HepG2 (cell line): Measurements from ENCODE around the gene MYADML2. TPM values are rescaled to one million over a fixed set of nuclear protein-coding genes. Genes with fewer than 3 reads are reported as not detected.
A peak's percentile ranks its signal among the peaks of the same experiment; 100 is the strongest.

Experiments
- BHLHE40 ChIP-seq: IDR thresholded peaks from 2 replicates; pipeline ENCODE4 v1.6.1; 2011; ENCODE audit warnings: low read length, improper control_type of control experiment
- CERS6 ChIP-seq: sonication (generic); formaldehyde crosslinking; IDR thresholded peaks from 2 replicates; pipeline ENCODE4 v1.5.0; 2020; ENCODE audit warnings: missing genetic modification reagents
- EP300 ChIP-seq, 3 experiments: sonication (generic) in 1 of 3; formaldehyde crosslinking in 1 of 3; IDR thresholded peaks; 2 replicates each; pipeline versions ENCODE4 v1.5.1 to v1.6.1; 2011 to 2020; ENCODE audit warnings: low read depth in 2 of 3, low read length in 2 of 3, borderline replicate concordance in 1 of 3, improper control_type of control experiment in 1 of 3, mild to moderate bottlenecking in 1 of 3, missing genetic modification reagents in 1 of 3, moderate library complexity in 1 of 3
- GMEB1 ChIP-seq: sonication (generic); formaldehyde crosslinking; IDR thresholded peaks from 2 replicates; pipeline ENCODE4 v1.5.1; 2020; ENCODE audit warnings: missing genetic modification reagents, mild to moderate bottlenecking, borderline replicate concordance
- HOXA3 ChIP-seq: sonication (generic); formaldehyde crosslinking; IDR thresholded peaks from 2 replicates; pipeline ENCODE4 v1.5.0; 2020; ENCODE audit warnings: missing genetic modification reagents
- IKZF4 ChIP-seq: sonication (generic); formaldehyde crosslinking; IDR thresholded peaks from 2 replicates; pipeline ENCODE4 v1.5.1; 2020; ENCODE audit warnings: borderline replicate concordance, mild to moderate bottlenecking, low read depth, missing genetic modification reagents; ENCODE audit errors: not compliant biosample characterization
- NFATC3 ChIP-seq: sonication (generic); formaldehyde crosslinking; IDR thresholded peaks from 2 replicates; pipeline ENCODE4 v1.5.1; 2020; ENCODE audit warnings: mild to moderate bottlenecking, missing genetic modification reagents
- NKX3-1 ChIP-seq: sonication (generic); formaldehyde crosslinking; IDR thresholded peaks from 2 replicates; pipeline ENCODE4 v1.5.0; 2020; ENCODE audit warnings: missing genetic modification reagents
- PHF20 ChIP-seq: sonication (generic); formaldehyde crosslinking; IDR thresholded peaks from 2 replicates; pipeline ENCODE4 v1.5.0; 2020; ENCODE audit warnings: mild to moderate bottlenecking, missing genetic modification reagents
- SAFB2 ChIP-seq: sonication (generic); formaldehyde crosslinking; IDR thresholded peaks from 2 replicates; pipeline ENCODE4 v1.5.1; 2020; ENCODE audit warnings: missing genetic modification reagents, low read depth, mild to moderate bottlenecking, borderline replicate concordance
- SKI ChIP-seq: fragments of 450-650 bp; IDR thresholded peaks from one replicate; pipeline ENCODE4 v1.6.1; 2018; ENCODE audit warnings: mild to moderate bottlenecking; ENCODE audit not compliant: partially characterized antibody
- SP5 ChIP-seq: IDR thresholded peaks from 2 replicates; pipeline ENCODE4 v1.6.1; 2016; ENCODE audit warnings: low read depth, borderline replicate concordance
- TAF1 ChIP-seq: sonication (generic); formaldehyde crosslinking; IDR thresholded peaks from 2 replicates; pipeline ENCODE4 v1.4.0; 2020; ENCODE audit warnings: missing genetic modification reagents
- ZFP37 ChIP-seq: sonication (generic); formaldehyde crosslinking; IDR thresholded peaks from 2 replicates; pipeline ENCODE4 v1.4.0; 2020; ENCODE audit warnings: missing genetic modification reagents, borderline replicate concordance
- ZNF142 ChIP-seq: sonication (generic); formaldehyde crosslinking; IDR thresholded peaks from 2 replicates; pipeline ENCODE4 v1.4.0; 2020; ENCODE audit warnings: missing genetic modification reagents
- ZNF275 ChIP-seq: sonication (generic); formaldehyde crosslinking; IDR thresholded peaks from 2 replicates; pipeline ENCODE4 v1.8.0; 2022; ENCODE audit warnings: missing genetic modification reagents, mild to moderate bottlenecking, inconsistent platforms, borderline replicate concordance
- ZNF558 ChIP-seq: sonication (generic); formaldehyde crosslinking; IDR thresholded peaks from 2 replicates; pipeline ENCODE4 v1.9.0; 2022; ENCODE audit warnings: mild to moderate bottlenecking, missing genetic modification reagents, borderline replicate concordance
- ZNF816 ChIP-seq: sonication (generic); formaldehyde crosslinking; IDR thresholded peaks from 2 replicates; pipeline ENCODE4 v1.8.0; 2022; ENCODE audit warnings: missing genetic modification reagents, mild to moderate bottlenecking, borderline replicate concordance
- ZSCAN29 ChIP-seq: sonication (generic); formaldehyde crosslinking; conservative IDR thresholded peaks from 2 replicates; pipeline ENCODE4 v1.4.0; 2020; ENCODE audit warnings: mild to moderate bottlenecking, missing genetic modification reagents
- ZSCAN30 ChIP-seq: sonication (generic); formaldehyde crosslinking; IDR thresholded peaks from 2 replicates; pipeline ENCODE4 v1.5.0; 2020; ENCODE audit warnings: mild to moderate bottlenecking, missing genetic modification reagents
- polyA plus RNA-seq, 8 experiments: library from polyadenylated mRNA; depleted of rRNA in 3 of 8; stranded (reverse) in 7 of 8; unstranded in 1 of 8; fragments of >200 nt; fragmentation: Illumina TruSeq in 4 of 8; extraction: Trizol in 4 of 8; gene quantifications; 2 replicates each; pipeline versions ENCODE4 v1.2.1 to v1.2.3, GENCODE V29; 2011 to 2016; ENCODE audit warnings: low read depth in 4 of 8, missing spikeins in 1 of 8, mixed read lengths in 1 of 8; ENCODE audit not compliant: insufficient read depth in 1 of 8
- total RNA-seq, 5 experiments: library from RNA; depleted of rRNA; stranded (reverse); fragments of >200 nt; fragmentation: Illumina TruSeq; extraction: Trizol; gene quantifications; 2 replicates each; pipeline ENCODE4 v1.2.3, GENCODE V29; 2016; ENCODE audit warnings: low read depth in 1 of 5

The MYADML2 gene
- total and polyA plus RNA-seq, 2 of the 13 experiments (the other 11 are each of a cell fraction or from before 2014, with no cell fraction given) = not detected

- 0 out of 2 replicates have a peak, but pooled peaks have one; percentile 46 for TF ChIP-seq CERS6 (CRISPR knock-in tag)
- TF ChIP-seq IKZF4 = no peak
- TF ChIP-seq SKI = no peak
- TF ChIP-seq GMEB1 (CRISPR knock-in tag) = no peak
- TF ChIP-seq ZFP37 = no peak
- TF ChIP-seq ZNF142 (CRISPR knock-in tag) = peak; percentile 54; the same call in 1 of the 2 replicates
- TF ChIP-seq ZNF275 (CRISPR knock-in tag) = no peak
- peak; percentile 46; the same call in 1 of the 2 replicates for TF ChIP-seq TAF1 (CRISPR knock-in tag)
- peak; percentile 4; the same call in 1 of the 2 replicates for TF ChIP-seq SP5
- TF ChIP-seq ZNF558 (CRISPR knock-in tag) = peak; percentile 56; the same call in 1 of the 2 replicates
- no peak for TF ChIP-seq HOXA3
- TF ChIP-seq ZSCAN29 = no peak
- TF ChIP-seq NFATC3 (CRISPR knock-in tag) = no peak
- 0 out of 4 replicates have a peak, but pooled peaks of 1 of the 2 experiments have one; percentile 1 for TF ChIP-seq EP300 (IDR thresholded peaks at IDR 0.05; ENCODE audit: low read depth in 2 of 2, low read length in 2 of 2)
- TF ChIP-seq EP300 (CRISPR knock-in tag; IDR thresholded peaks at IDR 0.05; ENCODE audit: borderline replicate concordance) = no peak
- TF ChIP-seq NKX3-1 (CRISPR knock-in tag) = 0 out of 2 replicates have a peak, but pooled peaks have one; percentile 8
- no peak for TF ChIP-seq ZSCAN30 (CRISPR knock-in tag)
- TF ChIP-seq ZNF816 = 0 out of 2 replicates have a peak, but pooled peaks have one; percentile 8
- TF ChIP-seq SAFB2 (CRISPR knock-in tag) = 0 out of 2 replicates have a peak, but pooled peaks have one; percentile 5
- TF ChIP-seq BHLHE40 = no peak
- TF ChIP-seq PHF20 (CRISPR knock-in tag) = no peak
These were observed 36.2 kb downstream of the MYADML2 start (continued) for GRCh38 chr17:81910840-81911276.
